Mesothelial cell of epicardium (in vitro differentiated cells): ENCODE data around the gene CCND1. TPM values are rescaled to one million over a fixed set of nuclear protein-coding genes. Genes with fewer than 3 reads are reported as not detected.

ENCODE experiments used
- DNase-seq, 2 experiments: peaks; one replicate each; pipeline ENCODE4 v3.0.0; 2021; ENCODE audit warnings: low spot score in 2 of 2; ENCODE audit not compliant: unreplicated experiment in 2 of 2
- H3K27ac Mint-ChIP-seq: 2 replicates; pipeline ENCODE4 v1.8.0; 2021; ENCODE audit warnings: mixed read lengths
- H3K27me3 Mint-ChIP-seq: 2 replicates; pipeline ENCODE4 v1.8.0; 2021; ENCODE audit warnings: low read depth, mixed read lengths
- H3K36me3 Mint-ChIP-seq: 2 replicates; pipeline ENCODE4 v1.8.0; 2021; ENCODE audit warnings: mixed read lengths
- H3K4me1 Mint-ChIP-seq: 2 replicates; pipeline ENCODE4 v1.8.0; 2021; ENCODE audit warnings: mixed read lengths
- H3K4me3 Mint-ChIP-seq: 2 replicates; pipeline ENCODE4 v1.8.0; 2021; ENCODE audit warnings: mild to moderate bottlenecking, moderate library complexity, mixed read lengths
- H3K9me3 Mint-ChIP-seq: 2 replicates; pipeline ENCODE4 v1.8.0; 2021; ENCODE audit warnings: mixed read lengths
- total RNA-seq: library from RNA; stranded (reverse); gene quantifications from 3 replicates; pipeline ENCODE4 v1.2.1, GENCODE V29; 2021
- TF ChIP-seq, protein P1 (sequence below): fragments of 200-600 bp; sonication (generic); IDR thresholded peaks from one replicate; pipeline ENCODE4 v1.5.0; 2021; ENCODE audit warnings: antibody characterized with exemption; ENCODE audit not compliant: unreplicated experiment

Gene CCND1
- total RNA-seq, 1 donor from 2014 or later: 224 TPM

DNA sequence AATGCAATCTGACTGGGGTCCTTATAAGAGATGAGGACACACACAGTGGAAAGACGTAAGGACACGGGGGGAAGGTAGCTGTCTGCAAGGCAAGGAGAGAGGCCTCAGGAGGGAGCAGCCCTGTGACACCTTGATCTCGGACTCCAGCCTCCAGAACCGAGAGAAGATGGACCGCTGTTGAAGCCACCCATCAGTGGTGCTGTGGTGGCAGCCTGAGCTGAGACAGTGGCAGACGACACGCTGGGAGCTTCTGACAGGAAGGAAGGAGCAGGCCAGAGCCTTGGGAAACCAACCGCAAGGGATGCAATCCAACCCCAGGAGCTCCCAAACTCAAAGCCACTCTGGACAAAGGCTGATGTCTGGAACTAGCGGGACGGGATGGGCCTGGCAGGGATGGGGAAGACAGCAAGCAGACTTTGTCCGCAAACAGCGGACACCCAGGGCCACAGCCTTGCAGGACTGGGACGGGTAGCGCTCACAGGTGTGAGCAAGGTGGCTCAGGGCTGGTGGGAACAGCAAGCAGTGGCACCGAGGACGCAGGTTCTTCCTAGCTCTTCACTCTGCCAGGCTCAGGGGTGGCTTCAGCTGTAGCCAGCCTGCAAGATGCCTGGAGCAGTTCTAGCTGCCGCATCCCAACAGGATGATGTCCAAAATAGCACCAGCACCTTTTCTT lies 23.3 kb downstream of the CCND1 start:
- TF ChIP-seq, protein P1, sequence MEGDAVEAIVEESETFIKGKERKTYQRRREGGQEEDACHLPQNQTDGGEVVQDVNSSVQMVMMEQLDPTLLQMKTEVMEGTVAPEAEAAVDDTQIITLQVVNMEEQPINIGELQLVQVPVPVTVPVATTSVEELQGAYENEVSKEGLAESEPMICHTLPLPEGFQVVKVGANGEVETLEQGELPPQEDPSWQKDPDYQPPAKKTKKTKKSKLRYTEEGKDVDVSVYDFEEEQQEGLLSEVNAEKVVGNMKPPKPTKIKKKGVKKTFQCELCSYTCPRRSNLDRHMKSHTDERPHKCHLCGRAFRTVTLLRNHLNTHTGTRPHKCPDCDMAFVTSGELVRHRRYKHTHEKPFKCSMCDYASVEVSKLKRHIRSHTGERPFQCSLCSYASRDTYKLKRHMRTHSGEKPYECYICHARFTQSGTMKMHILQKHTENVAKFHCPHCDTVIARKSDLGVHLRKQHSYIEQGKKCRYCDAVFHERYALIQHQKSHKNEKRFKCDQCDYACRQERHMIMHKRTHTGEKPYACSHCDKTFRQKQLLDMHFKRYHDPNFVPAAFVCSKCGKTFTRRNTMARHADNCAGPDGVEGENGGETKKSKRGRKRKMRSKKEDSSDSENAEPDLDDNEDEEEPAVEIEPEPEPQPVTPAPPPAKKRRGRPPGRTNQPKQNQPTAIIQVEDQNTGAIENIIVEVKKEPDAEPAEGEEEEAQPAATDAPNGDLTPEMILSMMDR: no peak
- no peak overlapping the region for H3K27ac Mint-ChIP-seq
- peaks cover 16% of the 10 kb centered on the region for H3K36me3 Mint-ChIP-seq
- H3K4me3 Mint-ChIP-seq: no peak overlapping the region
- DNase-seq: no peak
- no peaks in the 10 kb centered on the region for H3K27me3 Mint-ChIP-seq
- H3K9me3 Mint-ChIP-seq: no peaks in the 10 kb centered on the region
- H3K4me1 Mint-ChIP-seq: peaks cover 6% of the 10 kb centered on the region

DNA sequence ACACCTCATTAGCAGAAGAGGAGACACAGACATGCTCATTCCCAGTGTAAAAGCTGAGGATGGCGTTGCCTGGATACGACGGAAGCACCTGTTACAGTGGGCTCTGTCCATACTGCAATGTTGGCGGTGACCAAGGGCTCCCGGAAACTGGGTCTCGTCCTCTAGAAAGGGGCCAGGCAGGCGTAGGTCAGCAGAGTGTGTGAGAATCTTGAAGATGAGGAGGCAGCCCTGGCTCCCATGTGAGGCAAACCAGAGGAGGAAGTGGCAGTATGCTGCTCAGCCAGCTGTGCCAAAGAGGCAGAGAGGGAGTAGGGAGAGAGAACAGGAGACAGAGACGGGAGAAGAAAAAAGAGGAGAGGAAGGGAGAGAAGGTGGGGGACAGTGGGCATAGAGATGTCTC lies 23.9 kb downstream of the CCND1 start:
- TF ChIP-seq, protein P1: no peak
- H3K27me3 Mint-ChIP-seq: no peaks in the 10 kb centered on the region
- DNase-seq: no peak
- no peaks in the 10 kb centered on the region for H3K9me3 Mint-ChIP-seq
- H3K36me3 Mint-ChIP-seq: peaks cover 18% of the 10 kb centered on the region
- no peaks in the 10 kb centered on the region for H3K4me1 Mint-ChIP-seq
- H3K27ac Mint-ChIP-seq: no peak overlapping the region
- no peak overlapping the region for H3K4me3 Mint-ChIP-seq

DNA sequence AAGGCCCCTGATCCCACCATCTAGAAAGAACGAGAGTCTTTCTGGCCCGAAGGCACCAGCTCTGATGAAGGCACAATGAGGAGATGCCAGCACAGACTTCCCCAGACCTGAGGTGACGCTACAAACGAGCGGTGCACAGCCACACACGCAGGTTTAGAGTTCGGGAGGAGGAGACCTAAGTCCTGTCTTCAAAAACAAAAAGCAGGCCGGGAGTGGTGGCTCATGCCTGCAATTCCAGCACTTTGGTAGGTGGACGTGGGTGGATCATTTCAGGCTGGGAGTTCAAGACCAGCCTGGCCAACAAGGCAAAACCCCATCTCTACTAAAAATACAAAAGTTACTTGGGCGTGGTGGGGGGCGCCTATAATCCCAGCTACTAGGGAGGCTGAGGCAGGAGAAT lies 24.7 kb downstream of the CCND1 start:
- Mint-ChIP-seq H3K4me3 (no peak overlapping the region), H3K27ac (no peak overlapping the region), H3K27me3 (no peaks in the 10 kb centered on the region), H3K4me1 (peaks cover 5% of the 10 kb centered on the region), H3K36me3 (peaks cover 24% of the 10 kb centered on the region), H3K9me3 (no peaks in the 10 kb centered on the region)
- TF ChIP-seq, protein P1: no peak
- no peak for DNase-seq

DNA sequence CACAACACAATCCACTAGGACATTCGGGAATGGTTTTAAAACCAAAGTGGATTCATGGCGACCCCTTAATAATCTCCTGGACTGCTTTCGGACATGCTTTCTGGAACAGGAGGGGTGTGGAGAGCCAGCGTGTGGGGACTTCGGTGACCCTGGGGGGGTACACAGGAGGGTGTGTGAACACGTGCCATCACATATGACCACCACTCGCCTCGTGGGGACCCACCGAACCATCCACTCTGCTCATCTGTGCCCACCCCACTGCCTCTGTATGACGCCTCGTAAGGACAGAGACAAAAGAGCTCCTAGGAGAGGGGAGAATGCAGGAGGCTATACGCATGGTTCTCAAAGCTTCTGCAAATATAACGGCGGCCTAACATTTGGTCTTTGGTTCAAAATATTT lies 25.3 kb downstream of the CCND1 start:
- Mint-ChIP-seq H3K9me3 (no peaks in the 10 kb centered on the region), H3K27me3 (no peaks in the 10 kb centered on the region), H3K4me3 (no peak overlapping the region), H3K36me3 (peaks cover 24% of the 10 kb centered on the region), H3K4me1 (peaks cover 5% of the 10 kb centered on the region), H3K27ac (no peak overlapping the region)
- TF ChIP-seq, protein P1: no peak
- DNase-seq: no peak

DNA sequence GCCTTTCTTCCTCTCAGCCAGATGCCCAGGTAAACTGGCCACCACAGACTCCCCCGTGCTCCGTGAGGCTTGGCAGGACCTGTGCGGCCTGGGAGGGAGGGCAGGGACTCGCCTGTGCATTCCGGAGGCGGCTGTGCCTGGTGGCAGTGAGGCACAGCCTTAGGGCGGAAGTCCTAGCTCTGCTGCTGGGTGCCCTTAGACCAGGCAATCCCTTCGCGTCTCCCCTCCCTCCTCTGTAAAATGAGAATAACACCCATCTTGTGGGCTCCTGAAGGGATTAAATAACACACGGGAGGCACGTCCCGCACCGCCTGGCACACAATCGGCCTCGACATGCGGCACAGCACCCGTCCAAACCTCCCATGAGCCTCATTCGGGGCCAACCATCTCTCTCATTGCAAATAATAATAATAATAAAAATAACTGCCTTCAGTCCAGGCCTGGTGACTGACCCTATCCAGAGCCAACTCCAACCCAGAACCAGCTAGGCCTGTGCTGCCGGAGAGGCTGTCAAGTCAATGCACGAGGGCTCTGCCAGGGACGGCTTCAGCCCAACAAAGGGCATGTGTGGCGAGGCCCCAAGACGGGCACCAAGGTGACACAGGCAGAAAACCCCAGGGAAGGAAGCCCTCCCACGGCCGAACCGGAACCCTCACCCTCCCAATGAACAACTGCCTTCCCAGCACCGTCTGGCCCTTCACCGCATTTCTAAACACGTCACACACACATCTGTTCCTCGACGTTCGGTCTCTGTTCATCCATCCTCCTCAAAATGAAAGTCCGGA lies 26.0 kb downstream of the CCND1 start:
- no peak overlapping the region for H3K4me3 Mint-ChIP-seq
- no peaks in the 10 kb centered on the region for H3K9me3 Mint-ChIP-seq
- H3K4me1 Mint-ChIP-seq: peaks cover 5% of the 10 kb centered on the region
- H3K27ac Mint-ChIP-seq: no peak overlapping the region
- TF ChIP-seq, protein P1: no peak
- no peak for DNase-seq
- no peaks in the 10 kb centered on the region for H3K27me3 Mint-ChIP-seq
- peaks cover 24% of the 10 kb centered on the region for H3K36me3 Mint-ChIP-seq
